HepG2 (cell line): ENCODE results near the gene SGIP1.

Experiments used
- ZFX ChIP-seq: sonication (generic); formaldehyde crosslinking; IDR thresholded peaks from 2 replicates; pipeline ENCODE4 v1.4.0; 2020; ENCODE audit warnings: mild to moderate bottlenecking, low read depth, missing genetic modification reagents, moderate library complexity
- ZNF784 ChIP-seq: sonication (generic); formaldehyde crosslinking; IDR thresholded peaks from 2 replicates; pipeline ENCODE4 v1.5.1; 2020; ENCODE audit warnings: missing genetic modification reagents, mild to moderate bottlenecking, borderline replicate concordance
- TF ChIP-seq, protein P1 (sequence below): sonication (generic); formaldehyde crosslinking; IDR thresholded peaks from 2 replicates; pipeline ENCODE4 v1.5.0; 2020; ENCODE audit warnings: mild to moderate bottlenecking, missing genetic modification reagents, moderate library complexity

DNA sequence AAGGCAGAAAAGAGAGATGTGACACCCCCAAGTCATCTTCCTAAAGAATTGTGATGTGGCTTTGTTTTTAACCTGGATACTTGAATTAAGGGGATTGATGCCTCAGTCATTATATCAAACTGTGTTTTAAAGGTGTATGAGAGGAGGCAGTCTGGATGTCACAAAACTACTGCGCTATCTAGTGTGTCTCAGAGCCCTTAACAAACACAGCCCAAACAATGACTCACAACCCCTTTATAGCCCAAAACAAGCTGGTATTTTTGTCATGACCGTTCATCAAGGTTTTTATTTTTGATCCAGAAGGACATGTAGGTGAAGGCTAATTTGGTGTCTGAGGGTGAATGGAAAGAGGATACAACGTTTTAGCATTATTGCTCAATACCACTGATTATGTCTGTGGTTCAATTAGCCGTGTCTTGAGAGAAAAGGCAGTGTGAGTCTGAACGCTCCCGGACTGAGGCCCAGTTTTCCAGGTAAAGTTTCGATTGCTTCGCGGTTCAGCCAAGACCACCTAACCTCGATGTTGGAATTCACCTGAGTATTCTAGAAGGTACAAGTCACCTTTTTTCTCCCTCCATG is 71.6 kb downstream of the SGIP1 start:
- TF ChIP-seq ZNF784 = no peak
- no peak for TF ChIP-seq ZFX (CRISPR knock-in tag)
- TF ChIP-seq, protein P1, sequence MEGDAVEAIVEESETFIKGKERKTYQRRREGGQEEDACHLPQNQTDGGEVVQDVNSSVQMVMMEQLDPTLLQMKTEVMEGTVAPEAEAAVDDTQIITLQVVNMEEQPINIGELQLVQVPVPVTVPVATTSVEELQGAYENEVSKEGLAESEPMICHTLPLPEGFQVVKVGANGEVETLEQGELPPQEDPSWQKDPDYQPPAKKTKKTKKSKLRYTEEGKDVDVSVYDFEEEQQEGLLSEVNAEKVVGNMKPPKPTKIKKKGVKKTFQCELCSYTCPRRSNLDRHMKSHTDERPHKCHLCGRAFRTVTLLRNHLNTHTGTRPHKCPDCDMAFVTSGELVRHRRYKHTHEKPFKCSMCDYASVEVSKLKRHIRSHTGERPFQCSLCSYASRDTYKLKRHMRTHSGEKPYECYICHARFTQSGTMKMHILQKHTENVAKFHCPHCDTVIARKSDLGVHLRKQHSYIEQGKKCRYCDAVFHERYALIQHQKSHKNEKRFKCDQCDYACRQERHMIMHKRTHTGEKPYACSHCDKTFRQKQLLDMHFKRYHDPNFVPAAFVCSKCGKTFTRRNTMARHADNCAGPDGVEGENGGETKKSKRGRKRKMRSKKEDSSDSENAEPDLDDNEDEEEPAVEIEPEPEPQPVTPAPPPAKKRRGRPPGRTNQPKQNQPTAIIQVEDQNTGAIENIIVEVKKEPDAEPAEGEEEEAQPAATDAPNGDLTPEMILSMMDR (CRISPR knock-in tag) = no peak
